Osteocyte (in vitro differentiated cells): ENCODE measurements around the gene FNBP1. TPM values are rescaled to one million over a fixed set of nuclear protein-coding genes. Genes with fewer than 3 reads are reported as not detected.
"Not testable (repeated sequence)": the region's sequence is repeated elsewhere in the genome, so short reads cannot be mapped to it uniquely, and the experiment has no call there.

Experiments
- DNase-seq: peaks from one replicate; pipeline ENCODE4 v3.0.0; 2021; ENCODE audit warnings: mixed read lengths; ENCODE audit not compliant: unreplicated experiment; ENCODE audit errors: extremely low spot score
- H3K27ac Mint-ChIP-seq: one replicate; pipeline ENCODE4 v1.8.0; 2021; ENCODE audit warnings: mild to moderate bottlenecking, mixed read lengths; ENCODE audit not compliant: unreplicated experiment
- H3K27me3 Mint-ChIP-seq: one replicate; pipeline ENCODE4 v1.8.0; 2021; ENCODE audit warnings: mixed read lengths; ENCODE audit not compliant: unreplicated experiment
- H3K36me3 Mint-ChIP-seq: one replicate; pipeline ENCODE4 v1.8.0; 2021; ENCODE audit warnings: mixed read lengths; ENCODE audit not compliant: unreplicated experiment
- H3K4me1 Mint-ChIP-seq: one replicate; pipeline ENCODE4 v1.8.0; 2021; ENCODE audit warnings: mixed read lengths; ENCODE audit not compliant: unreplicated experiment
- H3K4me3 Mint-ChIP-seq: one replicate; pipeline ENCODE4 v1.8.0; 2021; ENCODE audit warnings: mild to moderate bottlenecking, moderate library complexity, mixed read lengths; ENCODE audit not compliant: unreplicated experiment
- H3K9me3 Mint-ChIP-seq: one replicate; pipeline ENCODE4 v1.8.0; 2021; ENCODE audit warnings: mixed read lengths; ENCODE audit not compliant: unreplicated experiment
- total RNA-seq: library from RNA; stranded (reverse); gene quantifications from 2 replicates; pipeline ENCODE4 v1.2.1, GENCODE V29; 2021
- TF ChIP-seq, protein P1 (sequence below): fragments of 200-600 bp; sonication (generic); IDR thresholded peaks from 2 replicates; pipeline ENCODE4 v1.5.0; 2021; ENCODE audit warnings: antibody characterized with exemption, mild to moderate bottlenecking, moderate library complexity

FNBP1 gene
- total RNA-seq, 1 donor from 2014 or later: 62.2 TPM

GRCh38 chr9:129989740-129990139 lies 53.2 kb downstream of the FNBP1 start:
- H3K4me3 Mint-ChIP-seq: no peak overlapping the region
- peak overlapping the region; percentile 73 for H3K27ac Mint-ChIP-seq
- peaks cover 12% of the 10 kb centered on the region for H3K36me3 Mint-ChIP-seq
- no peaks in the 10 kb centered on the region for H3K27me3 Mint-ChIP-seq
- TF ChIP-seq, protein P1, sequence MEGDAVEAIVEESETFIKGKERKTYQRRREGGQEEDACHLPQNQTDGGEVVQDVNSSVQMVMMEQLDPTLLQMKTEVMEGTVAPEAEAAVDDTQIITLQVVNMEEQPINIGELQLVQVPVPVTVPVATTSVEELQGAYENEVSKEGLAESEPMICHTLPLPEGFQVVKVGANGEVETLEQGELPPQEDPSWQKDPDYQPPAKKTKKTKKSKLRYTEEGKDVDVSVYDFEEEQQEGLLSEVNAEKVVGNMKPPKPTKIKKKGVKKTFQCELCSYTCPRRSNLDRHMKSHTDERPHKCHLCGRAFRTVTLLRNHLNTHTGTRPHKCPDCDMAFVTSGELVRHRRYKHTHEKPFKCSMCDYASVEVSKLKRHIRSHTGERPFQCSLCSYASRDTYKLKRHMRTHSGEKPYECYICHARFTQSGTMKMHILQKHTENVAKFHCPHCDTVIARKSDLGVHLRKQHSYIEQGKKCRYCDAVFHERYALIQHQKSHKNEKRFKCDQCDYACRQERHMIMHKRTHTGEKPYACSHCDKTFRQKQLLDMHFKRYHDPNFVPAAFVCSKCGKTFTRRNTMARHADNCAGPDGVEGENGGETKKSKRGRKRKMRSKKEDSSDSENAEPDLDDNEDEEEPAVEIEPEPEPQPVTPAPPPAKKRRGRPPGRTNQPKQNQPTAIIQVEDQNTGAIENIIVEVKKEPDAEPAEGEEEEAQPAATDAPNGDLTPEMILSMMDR: no peak
- H3K9me3 Mint-ChIP-seq: no peaks in the 10 kb centered on the region
- H3K4me1 Mint-ChIP-seq: peaks cover 59% of the 10 kb centered on the region
- DNase-seq: no peak

DNA sequence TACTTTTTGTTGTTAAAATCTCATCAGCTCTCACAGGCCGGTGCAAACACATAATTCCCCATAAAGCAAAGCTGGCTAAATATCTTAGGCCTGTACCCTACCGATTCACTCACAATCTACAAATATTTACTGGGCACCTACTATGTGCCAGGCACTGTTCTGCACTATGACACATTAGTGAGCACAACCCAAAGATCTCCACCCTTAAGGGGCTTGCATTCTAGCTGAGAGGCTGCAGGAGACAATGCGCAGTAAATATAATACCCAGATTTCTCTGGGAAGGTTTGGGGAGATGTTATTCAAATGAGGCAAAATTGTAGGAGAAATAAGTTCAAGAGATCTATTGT lies 53.7 kb downstream of the FNBP1 start:
- Mint-ChIP-seq H3K27me3 (no peaks in the 10 kb centered on the region), H3K36me3 (peaks cover 12% of the 10 kb centered on the region), H3K9me3 (no peaks in the 10 kb centered on the region), H3K4me3 (no peak overlapping the region), H3K4me1 (peaks cover 61% of the 10 kb centered on the region), H3K27ac (peak overlapping the region; percentile 73)
- no peak for DNase-seq
- TF ChIP-seq, protein P1: no peak

DNA sequence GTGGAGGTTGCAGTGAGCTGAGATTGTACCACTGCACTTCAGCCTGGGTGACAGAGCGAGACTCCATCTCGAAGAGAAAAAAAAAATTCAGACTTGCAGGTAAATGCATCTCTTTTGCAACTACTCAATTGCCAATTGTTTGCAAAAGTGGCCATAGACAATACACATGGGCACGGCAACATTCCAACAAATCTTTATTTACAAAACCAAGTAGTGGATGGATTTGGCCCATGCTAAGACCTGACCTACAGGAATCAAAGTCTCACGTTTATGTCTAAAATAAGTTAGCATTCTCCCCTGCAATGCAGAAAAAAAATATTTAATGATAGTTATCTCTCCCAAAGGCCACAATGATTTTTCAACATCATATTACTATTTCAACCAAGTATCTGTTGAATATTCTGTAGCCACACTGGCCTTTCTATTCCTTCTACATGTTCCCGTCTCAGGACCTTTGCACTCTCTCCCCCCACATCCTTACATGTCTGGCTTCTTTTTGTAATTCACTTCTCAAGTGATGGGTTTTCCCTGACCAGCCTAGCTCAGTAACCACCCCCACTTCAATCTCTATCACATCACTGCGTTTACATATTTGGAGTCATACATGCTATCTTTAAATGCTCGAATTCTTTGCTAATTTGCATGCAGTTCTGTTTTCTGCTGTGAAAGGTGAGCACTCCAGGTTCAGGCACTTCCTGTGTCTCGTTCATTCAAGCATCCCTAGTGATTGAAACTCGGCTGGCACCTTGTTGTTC lies 54.2 kb downstream of the FNBP1 start:
- Mint-ChIP-seq H3K4me3 (no peak overlapping the region), H3K4me1 (peaks cover 62% of the 10 kb centered on the region), H3K27me3 (no peaks in the 10 kb centered on the region), H3K27ac (peak overlapping the region; percentile 73), H3K9me3 (no peaks in the 10 kb centered on the region), H3K36me3 (peaks cover 13% of the 10 kb centered on the region)
- TF ChIP-seq, protein P1: no peak
- DNase-seq: no peak

DNA sequence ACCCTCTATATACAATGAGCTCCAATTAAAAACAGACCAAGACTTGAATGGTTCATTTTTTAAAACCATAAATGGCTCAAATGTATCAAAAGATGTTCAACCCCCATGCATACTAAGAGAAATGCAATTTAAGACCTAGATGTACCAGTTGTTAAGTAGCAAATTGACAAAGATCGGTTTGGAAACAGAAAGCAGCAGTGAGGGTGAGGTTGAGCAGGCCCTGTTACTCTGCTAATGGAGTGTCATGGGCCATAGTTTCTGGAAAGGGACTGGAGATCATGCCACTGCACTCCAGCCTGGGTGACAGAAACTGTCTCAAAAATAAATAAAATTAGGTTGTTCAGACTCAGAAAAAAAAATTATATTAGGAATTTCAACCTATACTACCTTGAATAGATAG lies 55.0 kb downstream of the FNBP1 start:
- H3K4me1 Mint-ChIP-seq: peaks cover 67% of the 10 kb centered on the region
- H3K27ac Mint-ChIP-seq: no peak overlapping the region
- H3K36me3 Mint-ChIP-seq: peaks cover 13% of the 10 kb centered on the region
- H3K9me3 Mint-ChIP-seq: no peaks in the 10 kb centered on the region
- no peak overlapping the region for H3K4me3 Mint-ChIP-seq
- no peak for DNase-seq
- H3K27me3 Mint-ChIP-seq: no peaks in the 10 kb centered on the region
- TF ChIP-seq, protein P1: no peak

- H3K4me1 Mint-ChIP-seq: peaks cover 64% of the 10 kb centered on the region
Measured at GRCh38 chr9:129987047-129987446, 55.9 kb downstream of the FNBP1 start.

GRCh38 chr9:129984589-129984988 lies 58.4 kb downstream of the FNBP1 start:
- peak overlapping the region; percentile 87 for H3K27ac Mint-ChIP-seq
- not testable (repeated sequence) for DNase-seq, H3K4me3 Mint-ChIP-seq, H3K27me3 Mint-ChIP-seq, H3K9me3 Mint-ChIP-seq
- H3K4me1 Mint-ChIP-seq: peaks cover 54% of the 10 kb centered on the region
- H3K36me3 Mint-ChIP-seq: peaks cover 14% of the 10 kb centered on the region

More at GRCh38 chr9:129987047-129987446, 55.9 kb downstream of the FNBP1 start:
- Mint-ChIP-seq H3K4me3 (no peak overlapping the region), H3K27ac (peak overlapping the region; percentile 66), H3K36me3 (peaks cover 13% of the 10 kb centered on the region), H3K9me3 (no peaks in the 10 kb centered on the region), H3K27me3 (no peaks in the 10 kb centered on the region)
- TF ChIP-seq, protein P1: no peak
- DNase-seq: no peak
